A549 treated with GW870086 at 1 μM for 4 hours (cell line): ENCODE results near the gene CLDN2. TPM values are rescaled to one million over a fixed set of nuclear protein-coding genes. Genes with fewer than 3 reads are reported as not detected.

Source experiments
- total RNA-seq: library from RNA; stranded (reverse); fragments of 200-300 nt; extraction: Qiagen RNA extraction; gene quantifications from 5 replicates; pipeline ENCODE4 v1.2.3, GENCODE V29; 2022; ENCODE audit warnings: low read depth

CLDN2 gene, protein sequence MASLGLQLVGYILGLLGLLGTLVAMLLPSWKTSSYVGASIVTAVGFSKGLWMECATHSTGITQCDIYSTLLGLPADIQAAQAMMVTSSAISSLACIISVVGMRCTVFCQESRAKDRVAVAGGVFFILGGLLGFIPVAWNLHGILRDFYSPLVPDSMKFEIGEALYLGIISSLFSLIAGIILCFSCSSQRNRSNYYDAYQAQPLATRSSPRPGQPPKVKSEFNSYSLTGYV
- total RNA-seq, result 5.8 to 8.3 TPM (median 7.4 TPM) in 5 replicates

DNA sequence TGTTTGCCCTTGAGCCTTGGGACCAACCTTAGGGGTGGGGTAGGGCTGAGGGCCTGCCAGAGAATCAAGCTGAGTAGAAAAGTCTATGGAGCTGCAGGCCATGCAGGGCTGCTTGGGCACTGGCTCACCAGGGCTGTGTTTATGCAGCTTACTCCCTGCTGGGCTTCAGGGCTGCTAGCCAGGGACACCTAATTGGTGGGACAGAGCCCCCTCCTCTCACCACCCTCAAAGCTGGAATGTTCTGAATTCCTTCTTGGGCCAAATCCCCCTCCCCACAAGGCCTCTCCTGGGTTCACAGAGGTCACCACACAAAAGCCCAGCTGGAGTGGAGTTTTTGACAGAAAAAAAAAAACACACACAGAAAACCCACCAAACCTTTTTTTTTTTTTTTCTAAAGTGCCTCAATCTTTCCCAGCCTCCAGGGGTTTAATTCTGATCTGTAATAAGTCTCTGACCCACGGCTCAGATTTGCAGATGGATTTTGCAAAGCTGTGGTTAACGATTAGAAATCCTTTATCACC is at the start of gene CLDN2:
TSS of gene CLDN2 (plus strand) at position 471 of the 521 bp plus-strand sequence. CDS start 7,827 bp downstream, outside the sequence.

GRCh38 chrX:106903291-106903824 is 16.8 kb upstream of the CLDN2 start, which contains the start of gene RIPPLY1:
RIPPLY1 (minus strand) TSS chrX:106903341; CDS start chrX:106903287, 54 bp downstream.

Other genes starting within 250 kb of the CLDN2 start
- 0.05 to 0.06 TPM (median 0.06 TPM) in 3 of 5 replicates, not detected in the others for gene RNF128, start 193.7 kb upstream of the CLDN2 start, total RNA-seq
- gene TBC1D8B, start 117.7 kb upstream of the CLDN2 start, total RNA-seq, result 0.88 to 1.6 TPM (median 1.3 TPM) in 5 replicates
- gene RIPPLY1, start 17.1 kb upstream of the CLDN2 start, total RNA-seq, result 0.11 TPM in 1 of 5 replicates, not detected in the others
- 30.9 to 42.0 TPM (median 33.9 TPM) in 5 replicates for gene MORC4, start 79.8 kb downstream of the CLDN2 start, total RNA-seq
- 8.3 to 13.0 TPM (median 11.1 TPM) in 5 replicates for gene RBM41, start 198.4 kb downstream of the CLDN2 start, total RNA-seq